HepG2 (cell line): ENCODE measurements around the gene MYCBPAP. TPM values are rescaled to one million over a fixed set of nuclear protein-coding genes. Genes with fewer than 3 reads are reported as not detected.

Source experiments
- ARID4A ChIP-seq: sonication (generic); formaldehyde crosslinking; IDR thresholded peaks from 2 replicates; pipeline ENCODE4 v1.5.0; 2020; ENCODE audit warnings: mild to moderate bottlenecking, missing genetic modification reagents, borderline replicate concordance
- E2F5 ChIP-seq: sonication (generic); formaldehyde crosslinking; conservative IDR thresholded peaks from 2 replicates; pipeline ENCODE4 v1.4.0; 2020; ENCODE audit warnings: missing genetic modification reagents
- ISL2 ChIP-seq: sonication (generic); formaldehyde crosslinking; IDR thresholded peaks from 2 replicates; pipeline ENCODE4 v1.5.0; 2020; ENCODE audit warnings: missing genetic modification reagents
- KDM5B ChIP-seq: sonication (generic); formaldehyde crosslinking; IDR thresholded peaks from 2 replicates; pipeline ENCODE4 v1.4.0; 2020; ENCODE audit warnings: missing genetic modification reagents, mild to moderate bottlenecking, borderline replicate concordance
- KLF6 ChIP-seq: IDR thresholded peaks from 2 replicates; pipeline ENCODE4 v1.8.0; 2016; ENCODE audit warnings: missing biosample characterization, missing genetic modification reagents
- NR2F1 ChIP-seq, 2 experiments: fragments of 450-650 bp in 1 of 2; formaldehyde crosslinking in 1 of 2; IDR thresholded peaks; 2 replicates each; pipeline versions ENCODE4 v1.5.0 to v1.6.1; 2016 to 2020; ENCODE audit warnings: mild to moderate bottlenecking in 1 of 2, missing compliant biosample characterization in 1 of 2, missing genetic modification reagents in 1 of 2, moderate library complexity in 1 of 2
- PRMT3 ChIP-seq: sonication (generic); formaldehyde crosslinking; IDR thresholded peaks from 2 replicates; pipeline ENCODE4 v1.8.1; 2022; ENCODE audit warnings: low read depth, mild to moderate bottlenecking, moderate library complexity, missing genetic modification reagents, borderline replicate concordance
- SPEN ChIP-seq: sonication (generic); formaldehyde crosslinking; IDR thresholded peaks from 2 replicates; pipeline ENCODE4 v1.5.1; 2020; ENCODE audit warnings: low read depth, mild to moderate bottlenecking, missing genetic modification reagents
- SRF ChIP-seq: IDR thresholded peaks from 2 replicates; pipeline ENCODE4 v1.6.1; 2011; ENCODE audit warnings: mild to moderate bottlenecking, low read depth, low read length, moderate library complexity
- SRSF4 ChIP-seq: fragments of 200-400 bp; formaldehyde crosslinking; IDR thresholded peaks from one replicate; pipeline ENCODE4 v1.6.1; 2018; ENCODE audit warnings: mild to moderate bottlenecking, low read depth, low read length, moderate library complexity; ENCODE audit not compliant: poor library complexity, severe bottlenecking
- ZBTB14 ChIP-seq: sonication (generic); formaldehyde crosslinking; IDR thresholded peaks from 2 replicates; pipeline ENCODE4 v1.4.0; 2020; ENCODE audit warnings: missing genetic modification reagents
- ZNF281 ChIP-seq: sonication (generic); formaldehyde crosslinking; IDR thresholded peaks from 2 replicates; pipeline ENCODE4 v1.4.0; 2020; ENCODE audit warnings: missing genetic modification reagents, borderline replicate concordance
- ZNF460 ChIP-seq: sonication (generic); formaldehyde crosslinking; IDR thresholded peaks from 2 replicates; pipeline ENCODE4 v1.5.1; 2020; ENCODE audit warnings: missing genetic modification reagents, mild to moderate bottlenecking, borderline replicate concordance
- ZNF766 ChIP-seq: sonication (generic); formaldehyde crosslinking; IDR thresholded peaks from 2 replicates; pipeline ENCODE4 v1.5.0; 2020; ENCODE audit warnings: missing genetic modification reagents, borderline replicate concordance
- ZSCAN21 ChIP-seq: sonication (generic); formaldehyde crosslinking; IDR thresholded peaks from 2 replicates; pipeline ENCODE4 v1.8.0; 2022; ENCODE audit warnings: mild to moderate bottlenecking, missing genetic modification reagents, moderate library complexity, borderline replicate concordance
- polyA plus RNA-seq, 8 experiments: library from polyadenylated mRNA; depleted of rRNA in 3 of 8; stranded (reverse) in 7 of 8; unstranded in 1 of 8; fragments of >200 nt; fragmentation: Illumina TruSeq in 4 of 8; extraction: Trizol in 4 of 8; gene quantifications; 2 replicates each; pipeline versions ENCODE4 v1.2.1 to v1.2.3, GENCODE V29; 2011 to 2016; ENCODE audit warnings: low read depth in 4 of 8, missing spikeins in 1 of 8, mixed read lengths in 1 of 8; ENCODE audit not compliant: insufficient read depth in 1 of 8
- total RNA-seq, 5 experiments: library from RNA; depleted of rRNA; stranded (reverse); fragments of >200 nt; fragmentation: Illumina TruSeq; extraction: Trizol; gene quantifications; 2 replicates each; pipeline ENCODE4 v1.2.3, GENCODE V29; 2016; ENCODE audit warnings: low read depth in 1 of 5

MYCBPAP gene
- total and polyA plus RNA-seq, 2 of the 13 experiments (the other 11 are each of a cell fraction or from before 2014, with no cell fraction given), result 0.22 to 0.24 TPM

GRCh38 chr17:50538549-50539410 lies 30.5 kb downstream of the MYCBPAP start (continued):
- TF ChIP-seq ISL2, result no peak
- TF ChIP-seq ZSCAN21 (CRISPR knock-in tag), result peak; percentile 69; the same call in 1 of the 2 replicates
- no peak for TF ChIP-seq KLF6 (CRISPR knock-in tag)
- TF ChIP-seq E2F5 (CRISPR knock-in tag), result no peak
- no peak for TF ChIP-seq PRMT3 (CRISPR knock-in tag)
- no peak for TF ChIP-seq ZNF460 (CRISPR knock-in tag)
- TF ChIP-seq SPEN, result peak; percentile 60
- TF ChIP-seq ARID4A (CRISPR knock-in tag), result peak; percentile 78
- no peak for TF ChIP-seq NR2F1 (CRISPR knock-in tag; IDR thresholded peaks at IDR 0.05)
- no peak for TF ChIP-seq SRF
- no peak for TF ChIP-seq ZBTB14 (CRISPR knock-in tag)
- no peak for TF ChIP-seq ZNF281 (CRISPR knock-in tag)
- TF ChIP-seq ZNF766, result peak; percentile 36; the same call in 1 of the 2 replicates
- TF ChIP-seq SRSF4, result no peak
- TF ChIP-seq KDM5B, result 0 out of 2 replicates have a peak, but pooled peaks have one; percentile 23
